ENCODE measurements around the gene PSORS1C2.

DNA sequence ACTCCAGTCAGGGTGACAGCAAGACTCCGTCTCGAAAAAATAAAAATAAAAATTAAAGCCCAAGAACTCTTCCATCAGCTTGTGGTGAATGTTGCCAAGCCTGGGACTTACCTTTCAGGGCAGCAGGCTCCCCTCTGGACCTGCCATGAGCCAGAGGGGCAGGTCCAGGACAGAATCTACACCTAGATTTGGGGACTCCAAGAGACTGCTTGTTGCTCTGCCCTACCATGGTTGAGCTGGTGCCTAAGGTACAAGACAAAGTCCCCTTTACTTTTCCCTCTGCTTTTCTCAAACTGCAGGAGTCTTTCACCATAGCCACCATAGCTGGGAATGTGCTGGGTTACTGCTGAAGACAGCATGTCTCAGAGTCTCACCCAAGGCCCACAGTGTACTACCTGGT lies 35.7 kb downstream of the PSORS1C2 start:
- TF ChIP-seq SUZ12 (IDR thresholded peaks at IDR 0.05; ENCODE audit: extremely low read depth, insufficient read depth, insufficient read length) (no peak), ZNF274 (IDR thresholded peaks at IDR 0.05; ENCODE audit: low read depth, low read length) (no peak), YY1 (IDR thresholded peaks at IDR 0.05; ENCODE audit: insufficient read depth, insufficient read length) (no peak)
